Measurements from ENCODE around the gene SIL1. TPM values are rescaled to one million over a fixed set of nuclear protein-coding genes. Genes with fewer than 3 reads are reported as not detected.
"Not testable (repeated sequence)": the region's sequence is repeated elsewhere in the genome, so short reads cannot be mapped to it uniquely, and the experiment has no call there.

SIL1 gene
- polyA plus RNA-seq, 1 donor (not counting 4 experiments of a cell fraction or from before 2014, with no cell fraction given), result 45.4 TPM

- dilution Hi-C loops (cut with MboI; ENCODE audit: extremely low pct_ligation_motif_present, low sequenced_read_pairs), result no loop called here
- H3K27ac ChIP-seq (ENCODE audit: control insufficient read depth, insufficient read depth, low read length), result no peak overlapping the region
- DNase-seq (ENCODE audit: low read depth, low spot score), result no peak
- no peak overlapping the region for H3K9ac ChIP-seq (ENCODE audit: control insufficient read depth, extremely low read depth, insufficient read depth, low read length)
- TF ChIP-seq CTCF (optimal IDR thresholded peaks at IDR 0.05 in 1 of 3, IDR thresholded peaks at IDR 0.05 in 1 of 3, conservative IDR thresholded peaks at IDR 0.05 in 1 of 3; ENCODE audit: extremely low read depth in 1 of 3, insufficient read depth in 2 of 3, low read length in 3 of 3), result no peak
- TF ChIP-seq EZH2 (IDR thresholded peaks at IDR 0.05; ENCODE audit: low read length), result no peak
- H3K79me2 ChIP-seq (ENCODE audit: control insufficient read depth, insufficient read depth, low read length), result no peaks in the 10 kb centered on the region
- no peak overlapping the region for H2AFZ ChIP-seq (ENCODE audit: control insufficient read depth, low read length)
- no peaks in the 10 kb centered on the region for H3K4me1 ChIP-seq (ENCODE audit: control insufficient read depth, extremely low read depth, insufficient read depth, low read length)
- H3K9me1 ChIP-seq (ENCODE audit: control insufficient read depth, extremely low read depth, insufficient read depth, low read length), result no peaks in the 10 kb centered on the region
- no peak for FAIRE-seq
- H3K4me2 ChIP-seq (ENCODE audit: control insufficient read depth, extremely low read depth, insufficient read depth, low read depth, low read length), result no peak overlapping the region
- H3K9me3 ChIP-seq (ENCODE audit: control insufficient read depth, low read depth, low read length), result no peaks in the 10 kb centered on the region
- no peaks in the 10 kb centered on the region for H3K27me3 ChIP-seq (ENCODE audit: control insufficient read depth, extremely low read depth, insufficient read depth, low read length)
- peaks cover 20 to 23% of the 10 kb centered on the region in 2 experiments for H3K36me3 ChIP-seq (ENCODE audit: control insufficient read depth in 2 of 2, extremely low read depth in 1 of 2, insufficient read depth in 2 of 2, low read length in 2 of 2)
- no peaks in the 10 kb centered on the region for H4K20me1 ChIP-seq (ENCODE audit: control insufficient read depth, extremely low read depth, insufficient read depth, low read length)
- no peak overlapping the region for H3K4me3 ChIP-seq (ENCODE audit: control insufficient read depth in 2 of 3, extremely low read depth in 1 of 3, insufficient read depth in 2 of 3, low read depth in 1 of 3, low read length in 3 of 3)
Measured at GRCh38 chr5:139116100-139116655, 82.0 kb downstream of the SIL1 start.

GRCh38 chr5:139113892-139114291 is 84.3 kb downstream of the SIL1 start:
- H3K9me3 ChIP-seq (ENCODE audit: control insufficient read depth, low read depth, low read length), result no peaks in the 10 kb centered on the region
- FAIRE-seq (no peak), DNase-seq (ENCODE audit: low read depth, low spot score) (no peak)
- no peaks in the 10 kb centered on the region for H3K79me2 ChIP-seq (ENCODE audit: control insufficient read depth, insufficient read depth, low read length)
- H3K4me3 ChIP-seq (ENCODE audit: control insufficient read depth in 2 of 3, extremely low read depth in 1 of 3, insufficient read depth in 2 of 3, low read depth in 1 of 3, low read length in 3 of 3), result no peak overlapping the region
- dilution Hi-C loops (cut with MboI; ENCODE audit: extremely low pct_ligation_motif_present, low sequenced_read_pairs), result no loop called here
- no peak overlapping the region for H3K4me2 ChIP-seq (ENCODE audit: control insufficient read depth, extremely low read depth, insufficient read depth, low read depth, low read length)
- H3K9me1 ChIP-seq (ENCODE audit: control insufficient read depth, extremely low read depth, insufficient read depth, low read length), result no peaks in the 10 kb centered on the region
- TF ChIP-seq EZH2 (IDR thresholded peaks at IDR 0.05; ENCODE audit: low read length) (no peak), CTCF (optimal IDR thresholded peaks at IDR 0.05 in 1 of 3, IDR thresholded peaks at IDR 0.05 in 1 of 3, conservative IDR thresholded peaks at IDR 0.05 in 1 of 3; ENCODE audit: extremely low read depth in 1 of 3, insufficient read depth in 2 of 3, low read length in 3 of 3) (no peak)
- no peak overlapping the region for H3K27ac ChIP-seq (ENCODE audit: control insufficient read depth, insufficient read depth, low read length)
- no peak overlapping the region for H2AFZ ChIP-seq (ENCODE audit: control insufficient read depth, low read length)
- no peak overlapping the region for H3K9ac ChIP-seq (ENCODE audit: control insufficient read depth, extremely low read depth, insufficient read depth, low read length)
- peaks cover 3 to 9% of the 10 kb centered on the region in 2 experiments for H3K36me3 ChIP-seq (ENCODE audit: control insufficient read depth in 2 of 2, extremely low read depth in 1 of 2, insufficient read depth in 2 of 2, low read length in 2 of 2)
- no peaks in the 10 kb centered on the region for H4K20me1 ChIP-seq (ENCODE audit: control insufficient read depth, extremely low read depth, insufficient read depth, low read length)
- no peaks in the 10 kb centered on the region for H3K4me1 ChIP-seq (ENCODE audit: control insufficient read depth, extremely low read depth, insufficient read depth, low read length)
- no peaks in the 10 kb centered on the region for H3K27me3 ChIP-seq (ENCODE audit: control insufficient read depth, extremely low read depth, insufficient read depth, low read length)

GRCh38 chr5:139112362-139112761 is 85.8 kb downstream of the SIL1 start:
- dilution Hi-C loops (cut with MboI; ENCODE audit: extremely low pct_ligation_motif_present, low sequenced_read_pairs); FAIRE-seq; H3K4me1 ChIP-seq (ENCODE audit: control insufficient read depth, extremely low read depth, insufficient read depth, low read length): not testable (repeated sequence)

More at GRCh38 chr5:139112362-139112761, 85.8 kb downstream of the SIL1 start:
- not testable (repeated sequence) for H3K4me2 ChIP-seq (ENCODE audit: control insufficient read depth, extremely low read depth, insufficient read depth, low read depth, low read length); H3K9me1 ChIP-seq (ENCODE audit: control insufficient read depth, extremely low read depth, insufficient read depth, low read length); DNase-seq (ENCODE audit: low read depth, low spot score); H3K9ac ChIP-seq (ENCODE audit: control insufficient read depth, extremely low read depth, insufficient read depth, low read length); H4K20me1 ChIP-seq (ENCODE audit: control insufficient read depth, extremely low read depth, insufficient read depth, low read length); H3K4me3 ChIP-seq (ENCODE audit: control insufficient read depth in 2 of 3, extremely low read depth in 1 of 3, insufficient read depth in 2 of 3, low read depth in 1 of 3, low read length in 3 of 3); H3K27ac ChIP-seq (ENCODE audit: control insufficient read depth, insufficient read depth, low read length); H2AFZ ChIP-seq (ENCODE audit: control insufficient read depth, low read length); H3K9me3 ChIP-seq (ENCODE audit: control insufficient read depth, low read depth, low read length); H3K79me2 ChIP-seq (ENCODE audit: control insufficient read depth, insufficient read depth, low read length); H3K36me3 ChIP-seq (ENCODE audit: control insufficient read depth in 2 of 2, extremely low read depth in 1 of 2, insufficient read depth in 2 of 2, low read length in 2 of 2); H3K27me3 ChIP-seq (ENCODE audit: control insufficient read depth, extremely low read depth, insufficient read depth, low read length)
